SK-N-SH treated with all-trans-retinoic acid at 6 μM for 48 hours (cell line): ENCODE measurements around the gene FNBP1L.

Source experiments
- ARNTL ChIP-seq: fragments of 450-650 bp; formaldehyde crosslinking; IDR thresholded peaks from 2 replicates; pipeline ENCODE4 v1.5.0; 2020; ENCODE audit warnings: low read depth, mild to moderate bottlenecking, moderate library complexity, borderline replicate concordance
- ESRRG ChIP-seq: fragments of 250-450 bp; sonication (Bioruptor Pico); IDR thresholded peaks from 2 replicates; pipeline ENCODE4 v1.6.1; 2021; ENCODE audit warnings: mild to moderate bottlenecking
- RARB ChIP-seq: fragments of 250-450 bp; sonication (Bioruptor Pico); IDR thresholded peaks from 2 replicates; pipeline ENCODE4 v1.8.0; 2021; ENCODE audit warnings: mild to moderate bottlenecking, moderate library complexity
- ZFP3 ChIP-seq: fragments of 250-450 bp; sonication (Bioruptor Pico); IDR thresholded peaks from 2 replicates; pipeline ENCODE4 v1.5.0; 2020; ENCODE audit warnings: mild to moderate bottlenecking, moderate library complexity
- ZFP30 ChIP-seq: fragments of 450-650 bp; formaldehyde crosslinking; IDR thresholded peaks from 2 replicates; pipeline ENCODE4 v1.5.0; 2022; ENCODE audit warnings: mild to moderate bottlenecking, moderate library complexity
- ZNF8 ChIP-seq: fragments of 450-650 bp; formaldehyde crosslinking; IDR thresholded peaks from 2 replicates; pipeline ENCODE4 v1.5.0; 2020; ENCODE audit warnings: mild to moderate bottlenecking, moderate library complexity
- TF ChIP-seq, protein P1 (sequence below): fragments of 250-450 bp; sonication (Bioruptor Pico); IDR thresholded peaks from 2 replicates; pipeline ENCODE4 v1.8.0; 2020; ENCODE audit warnings: mild to moderate bottlenecking, moderate library complexity, borderline replicate concordance
- TF ChIP-seq, protein P2 (sequence below): fragments of 250-450 bp; sonication (Bioruptor Pico); IDR thresholded peaks from 2 replicates; pipeline ENCODE4 v1.5.1; 2021; ENCODE audit warnings: mild to moderate bottlenecking, moderate library complexity
- TF ChIP-seq, protein P3 (sequence below): fragments of 250-450 bp; sonication (Bioruptor Pico); IDR thresholded peaks from 2 replicates; pipeline ENCODE4 v1.5.1; 2020; ENCODE audit warnings: low read depth, mild to moderate bottlenecking, moderate library complexity

DNA sequence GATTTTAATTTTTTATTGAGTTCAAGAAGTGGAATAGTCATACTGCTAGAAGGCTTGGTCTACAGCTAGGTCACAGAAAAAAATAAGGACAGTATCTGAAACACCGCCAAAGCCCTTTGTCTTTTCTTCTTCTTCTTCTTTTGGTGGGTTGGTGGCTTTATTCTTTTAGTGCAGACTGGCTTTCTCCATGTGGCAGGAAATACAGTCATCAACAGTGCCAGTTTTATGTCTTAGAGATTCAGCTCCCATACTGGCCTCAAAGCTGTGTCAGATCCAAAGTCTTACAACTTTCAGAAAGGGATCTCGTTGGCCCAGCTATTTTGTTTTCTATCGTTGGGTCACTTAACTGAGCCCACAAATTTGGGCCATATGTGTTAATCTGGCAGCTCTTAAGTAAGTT is 58.2 kb downstream of the FNBP1L start:
- TF ChIP-seq, protein P1, sequence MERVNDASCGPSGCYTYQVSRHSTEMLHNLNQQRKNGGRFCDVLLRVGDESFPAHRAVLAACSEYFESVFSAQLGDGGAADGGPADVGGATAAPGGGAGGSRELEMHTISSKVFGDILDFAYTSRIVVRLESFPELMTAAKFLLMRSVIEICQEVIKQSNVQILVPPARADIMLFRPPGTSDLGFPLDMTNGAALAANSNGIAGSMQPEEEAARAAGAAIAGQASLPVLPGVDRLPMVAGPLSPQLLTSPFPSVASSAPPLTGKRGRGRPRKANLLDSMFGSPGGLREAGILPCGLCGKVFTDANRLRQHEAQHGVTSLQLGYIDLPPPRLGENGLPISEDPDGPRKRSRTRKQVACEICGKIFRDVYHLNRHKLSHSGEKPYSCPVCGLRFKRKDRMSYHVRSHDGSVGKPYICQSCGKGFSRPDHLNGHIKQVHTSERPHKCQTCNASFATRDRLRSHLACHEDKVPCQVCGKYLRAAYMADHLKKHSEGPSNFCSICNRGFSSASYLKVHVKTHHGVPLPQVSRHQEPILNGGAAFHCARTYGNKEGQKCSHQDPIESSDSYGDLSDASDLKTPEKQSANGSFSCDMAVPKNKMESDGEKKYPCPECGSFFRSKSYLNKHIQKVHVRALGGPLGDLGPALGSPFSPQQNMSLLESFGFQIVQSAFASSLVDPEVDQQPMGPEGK (CRISPR knock-in tag) = no peak
- TF ChIP-seq, protein P2, sequence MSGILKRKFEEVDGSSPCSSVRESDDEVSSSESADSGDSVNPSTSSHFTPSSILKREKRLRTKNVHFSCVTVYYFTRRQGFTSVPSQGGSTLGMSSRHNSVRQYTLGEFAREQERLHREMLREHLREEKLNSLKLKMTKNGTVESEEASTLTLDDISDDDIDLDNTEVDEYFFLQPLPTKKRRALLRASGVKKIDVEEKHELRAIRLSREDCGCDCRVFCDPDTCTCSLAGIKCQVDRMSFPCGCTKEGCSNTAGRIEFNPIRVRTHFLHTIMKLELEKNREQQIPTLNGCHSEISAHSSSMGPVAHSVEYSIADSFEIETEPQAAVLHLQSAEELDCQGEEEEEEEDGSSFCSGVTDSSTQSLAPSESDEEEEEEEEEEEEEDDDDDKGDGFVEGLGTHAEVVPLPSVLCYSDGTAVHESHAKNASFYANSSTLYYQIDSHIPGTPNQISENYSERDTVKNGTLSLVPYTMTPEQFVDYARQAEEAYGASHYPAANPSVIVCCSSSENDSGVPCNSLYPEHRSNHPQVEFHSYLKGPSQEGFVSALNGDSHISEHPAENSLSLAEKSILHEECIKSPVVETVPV (CRISPR knock-in tag) = no peak
- no peak for TF ChIP-seq ARNTL (CRISPR knock-in tag)
- TF ChIP-seq ZNF8 (CRISPR knock-in tag) = no peak
- TF ChIP-seq, protein P3, sequence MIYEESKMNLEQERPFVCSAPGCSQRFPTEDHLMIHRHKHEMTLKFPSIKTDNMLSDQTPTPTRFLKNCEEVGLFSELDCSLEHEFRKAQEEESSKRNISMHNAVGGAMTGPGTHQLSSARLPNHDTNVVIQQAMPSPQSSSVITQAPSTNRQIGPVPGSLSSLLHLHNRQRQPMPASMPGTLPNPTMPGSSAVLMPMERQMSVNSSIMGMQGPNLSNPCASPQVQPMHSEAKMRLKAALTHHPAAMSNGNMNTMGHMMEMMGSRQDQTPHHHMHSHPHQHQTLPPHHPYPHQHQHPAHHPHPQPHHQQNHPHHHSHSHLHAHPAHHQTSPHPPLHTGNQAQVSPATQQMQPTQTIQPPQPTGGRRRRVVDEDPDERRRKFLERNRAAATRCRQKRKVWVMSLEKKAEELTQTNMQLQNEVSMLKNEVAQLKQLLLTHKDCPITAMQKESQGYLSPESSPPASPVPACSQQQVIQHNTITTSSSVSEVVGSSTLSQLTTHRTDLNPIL = no peak
- no peak for TF ChIP-seq ZFP3 (CRISPR knock-in tag)
- TF ChIP-seq ESRRG (CRISPR knock-in tag) = no peak
- no peak for TF ChIP-seq RARB (CRISPR knock-in tag)
- TF ChIP-seq ZFP30 = no peak
